ENCODE results near the gene KRTAP4-16.
"Not testable (repeated sequence)": the region's sequence is repeated elsewhere in the genome, so short reads cannot be mapped to it uniquely, and the experiment has no call there.

The KRTAP4-16 gene

DNA sequence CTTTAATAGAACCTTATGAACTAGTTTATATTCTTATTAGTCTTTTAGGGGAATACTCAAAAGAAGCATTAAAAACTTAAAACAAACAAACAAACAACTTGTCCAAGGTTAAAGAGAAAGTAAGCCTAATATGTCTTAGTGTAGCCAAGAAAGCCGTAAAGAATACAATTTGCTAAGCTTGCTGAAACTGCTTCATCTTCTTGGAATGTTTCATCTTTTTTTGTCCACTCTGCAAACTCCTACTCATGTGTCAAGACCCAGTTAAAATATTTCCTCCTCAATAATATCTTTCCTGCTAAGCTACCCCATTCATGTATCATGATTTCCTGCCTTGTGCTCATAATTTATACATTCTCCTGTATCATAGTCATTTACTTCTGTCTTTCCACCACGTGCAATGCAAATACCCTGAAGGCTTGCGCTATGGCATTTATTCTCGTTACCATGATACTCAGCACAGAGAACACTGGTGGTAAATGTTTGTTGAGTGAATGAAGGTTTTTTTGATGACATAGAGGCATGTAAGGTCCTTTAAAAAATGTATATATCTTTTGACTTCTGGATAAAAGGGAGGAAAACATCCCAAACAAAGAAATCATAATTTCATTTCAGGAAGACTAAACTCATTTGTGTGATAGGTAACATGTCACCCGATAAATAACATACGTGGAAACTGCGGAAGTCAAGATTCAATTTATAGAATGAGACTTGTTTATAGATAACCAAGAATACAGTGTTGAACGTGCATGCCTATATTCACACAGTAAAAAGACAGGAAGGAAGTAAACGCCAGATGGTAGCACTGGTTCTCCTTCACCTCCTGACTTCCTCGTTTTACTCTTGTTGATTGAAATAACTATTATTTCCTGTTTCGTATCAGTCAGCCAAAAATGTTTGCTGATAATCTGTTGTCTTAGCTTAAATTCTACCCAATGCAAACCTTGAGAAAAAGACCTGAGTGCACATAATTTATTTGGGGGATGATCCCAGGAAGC, 18.0 kb upstream of the KRTAP4-16 start:
- peak; percentile 25 for DNase-seq (ENCODE audit: low read depth)

GRCh38 chr17:41118721-41119120, 16.7 kb upstream of the KRTAP4-16 start:
- no peak for DNase-seq (ENCODE audit: low read depth)

DNA sequence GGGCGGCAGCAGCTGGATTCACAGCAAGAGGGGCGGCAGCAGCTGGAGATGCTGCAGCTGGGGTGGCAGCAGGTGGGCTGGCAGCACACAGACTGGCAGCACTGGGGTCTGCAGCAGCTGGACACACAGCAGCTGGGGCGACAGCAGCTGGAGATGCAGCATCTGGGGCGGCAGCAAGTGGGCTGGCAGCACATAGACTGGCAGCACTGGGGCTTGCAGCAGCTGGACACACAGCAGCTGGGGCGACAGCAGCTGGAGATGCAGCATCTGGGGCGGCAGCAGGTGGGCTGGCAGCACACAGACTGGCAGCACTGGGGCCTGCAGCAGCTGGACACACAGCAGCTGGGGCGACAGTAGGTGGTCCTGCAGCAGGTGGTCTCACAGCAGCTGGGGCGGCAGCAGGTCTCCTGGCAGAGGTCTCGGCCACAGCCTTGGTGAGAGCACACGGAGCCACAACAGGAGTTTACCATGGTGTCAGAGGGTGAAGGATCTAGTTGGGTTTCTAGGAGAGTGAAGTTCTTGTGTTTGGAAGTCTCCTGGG, 15.9 kb upstream of the KRTAP4-16 start, which contains the start of gene KRTAP4-11:
Gene KRTAP4-11 (minus strand): TSS at position 528 of the 541 bp plus-strand sequence. CDS start 58 bp downstream, at position 470.
- not testable (repeated sequence) for DNase-seq (ENCODE audit: low read depth)

- DNase-seq (ENCODE audit: low read depth): no peak
Observed at GRCh38 chr17:41116297-41116696, 14.3 kb upstream of the KRTAP4-16 start.

DNA sequence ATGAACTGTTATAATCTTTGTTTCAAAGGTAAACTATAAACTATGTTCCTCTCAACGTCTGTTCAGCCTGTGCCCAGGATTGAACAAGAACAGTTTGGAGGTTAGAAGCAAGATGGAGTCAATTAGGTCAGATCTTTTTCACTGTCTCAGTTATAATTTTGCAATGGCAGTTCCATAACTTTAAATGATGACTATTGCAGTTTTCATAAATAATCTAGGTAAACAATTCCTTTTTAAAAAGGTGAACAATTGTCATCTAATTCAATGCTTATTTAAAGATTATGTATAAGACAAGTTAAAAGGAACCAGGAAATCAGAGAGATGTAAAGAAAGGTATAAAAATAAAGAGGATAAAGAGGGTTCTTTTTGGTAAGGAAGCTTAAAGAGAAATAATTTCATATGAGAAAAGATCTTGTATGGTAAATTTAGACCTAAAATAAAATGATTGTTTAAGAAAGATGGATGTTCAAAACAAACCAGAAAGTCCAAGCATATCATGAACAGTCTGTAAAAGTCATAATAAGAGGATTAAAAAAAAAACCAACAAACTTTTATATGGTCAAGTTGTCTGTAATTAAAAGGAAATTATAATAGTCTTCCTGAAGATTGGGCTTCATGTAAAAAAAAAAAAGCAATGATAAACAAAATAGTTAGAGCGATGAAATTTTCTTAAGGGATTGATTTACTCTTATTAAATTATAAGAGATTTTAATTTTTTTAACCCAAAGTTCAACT, 9.3 kb upstream of the KRTAP4-16 start:
- DNase-seq (ENCODE audit: low read depth): no peak

- not testable (repeated sequence) for DNase-seq (ENCODE audit: low read depth)
Observed at GRCh38 chr17:41108728-41109386, 6.8 kb upstream of the KRTAP4-16 start.

- no peak for DNase-seq (ENCODE audit: low read depth)
Observed at GRCh38 chr17:41107941-41108450, 6.0 kb upstream of the KRTAP4-16 start.

GRCh38 chr17:41105347-41105746, 3.3 kb upstream of the KRTAP4-16 start, which contains the start of gene KRTAP4-9:
Gene KRTAP4-9 (plus strand): TSS chr17:41105389. CDS start chr17:41105389, 0 bp downstream.
- DNase-seq (ENCODE audit: low read depth): not testable (repeated sequence)

GRCh38 chr17:41104386-41105038, 2.5 kb upstream of the KRTAP4-16 start:
- peak; percentile 66 for DNase-seq (ENCODE audit: low read depth)

DNA sequence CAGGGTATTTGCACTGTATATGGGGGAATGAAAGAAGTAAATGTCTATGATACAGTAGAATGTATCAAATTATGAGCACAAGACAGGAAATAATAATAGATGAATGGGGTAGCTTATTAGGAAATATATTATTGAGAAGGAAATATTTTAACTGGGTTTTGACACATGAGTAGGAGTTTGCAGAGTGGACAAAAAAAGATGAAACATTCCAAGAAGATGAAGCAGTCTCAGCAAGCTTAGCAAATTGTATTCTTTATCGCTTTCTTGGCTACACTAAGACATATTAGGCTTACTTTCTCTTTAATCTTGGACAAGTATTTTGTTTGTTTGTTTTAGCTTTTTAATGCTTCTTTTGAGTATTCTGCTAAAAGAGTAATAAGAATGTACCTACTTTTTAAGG, 1.9 kb upstream of the KRTAP4-16 start:
- DNase-seq (ENCODE audit: low read depth): peak; percentile 8

- DNase-seq (ENCODE audit: low read depth): peak; percentile 20
Observed at GRCh38 chr17:41099682-41100480, 2.1 kb downstream of the KRTAP4-16 start.

- no peak for DNase-seq (ENCODE audit: low read depth)
Observed at GRCh38 chr17:41098481-41098880, 3.5 kb downstream of the KRTAP4-16 start.

DNA sequence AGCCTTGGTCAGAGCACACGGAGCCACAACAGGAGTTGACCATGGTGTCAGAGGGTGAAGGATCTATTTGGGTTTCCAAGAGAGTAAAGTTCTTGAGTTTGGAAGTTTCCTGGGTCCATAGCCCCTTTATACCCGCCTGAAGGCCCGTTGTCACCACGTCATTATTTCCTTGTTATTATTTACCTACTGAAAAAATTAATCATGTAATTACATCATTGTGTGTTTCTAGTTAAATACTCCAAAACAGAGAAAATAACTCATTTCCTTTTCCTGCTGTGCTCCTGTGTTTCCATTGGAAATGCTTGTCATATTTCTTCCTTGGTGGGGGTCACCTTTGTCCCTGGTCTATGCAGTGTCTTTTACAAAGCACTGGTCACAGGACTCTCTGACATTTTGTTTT, 4.0 kb downstream of the KRTAP4-16 start, which contains the start of gene KRTAP4-8:
Gene KRTAP4-8 (minus strand): TSS at position 101 of the 400 bp plus-strand sequence. CDS start 58 bp downstream, at position 43.
- no peak for DNase-seq (ENCODE audit: low read depth)

- DNase-seq (ENCODE audit: low read depth): no peak
Observed at GRCh38 chr17:41096055-41096454, 6.0 kb downstream of the KRTAP4-16 start.

- not testable (repeated sequence) for DNase-seq (ENCODE audit: low read depth)
Observed at GRCh38 chr17:41088760-41089352, 13.2 kb downstream of the KRTAP4-16 start.

- DNase-seq (ENCODE audit: low read depth): not testable (repeated sequence)
Observed at GRCh38 chr17:41084100-41084856, 17.7 kb downstream of the KRTAP4-16 start, which contains the start of gene KRTAP4-7. Gene KRTAP4-7 (plus strand): TSS chr17:41084150. CDS start chr17:41084207, 57 bp downstream.

DNA sequence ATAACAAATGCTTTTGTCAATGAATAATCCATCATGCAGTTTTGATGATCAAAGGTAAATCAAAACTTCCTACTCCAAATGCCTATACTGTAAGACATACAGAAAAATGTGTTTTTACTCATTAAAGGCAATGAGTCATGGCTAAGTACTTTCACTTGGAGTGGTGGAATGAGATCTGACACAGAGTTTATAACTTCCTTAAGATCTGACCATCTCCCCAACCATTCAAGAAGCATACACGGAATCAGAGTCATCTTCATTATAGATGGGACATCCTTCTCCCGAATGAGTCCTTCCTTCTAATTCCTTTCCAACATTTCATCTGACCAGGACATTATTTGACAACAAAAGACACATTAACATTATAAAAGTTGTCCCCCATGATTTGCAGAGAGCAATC, 18.6 kb downstream of the KRTAP4-16 start:
- peak; percentile 39 for DNase-seq (ENCODE audit: low read depth)

- DNase-seq (ENCODE audit: low read depth): no peak
Observed at GRCh38 chr17:41082626-41083025, 19.4 kb downstream of the KRTAP4-16 start.

- DNase-seq (ENCODE audit: low read depth): no peak
Observed at GRCh38 chr17:41076788-41077187, 25.2 kb downstream of the KRTAP4-16 start.

Measured in amniotic epithelial cell (primary cell).